AG04450 (cell line): ENCODE data around the gene NSFL1C. TPM values are rescaled to one million over a fixed set of nuclear protein-coding genes. Genes with fewer than 3 reads are reported as not detected.

ENCODE experiments used
- CTCF ChIA-PET: fragments of 300-600, 350-600 bp; formaldehyde crosslinking; extraction: SDS; loops from one replicate; lab custom pipeline; 2022; ENCODE audit warnings: antibody characterized with exemption, inconsistent platforms; lab: Charles Lee
- POLR2A ChIA-PET: fragments of 350-600 bp; formaldehyde crosslinking; extraction: SDS; loops from one replicate; lab custom pipeline; 2021; ENCODE audit warnings: antibody characterized with exemption, inconsistent platforms; lab: Yijun Ruan, JAX
- DNase-seq: peaks from one replicate; pipeline ENCODE4 v3.0.0-alpha.2; 2011; ENCODE audit warnings: low read depth, low spot score
- H3K27ac ChIP-seq: one replicate; pipeline ENCODE4 v1.5.1; 2012; ENCODE audit warnings: low read depth, low read length, control low read depth
- H3K27me3 ChIP-seq: one replicate; pipeline ENCODE4 v1.6.0; 2012; ENCODE audit warnings: low read length; ENCODE audit not compliant: control insufficient read depth, insufficient read depth
- H3K4me3 ChIP-seq: 2 replicates; pipeline ENCODE4 v1.5.1; 2011; ENCODE audit warnings: mild to moderate bottlenecking, low read depth, low read length, control low read depth
- H3K9me3 ChIP-seq: 2 replicates; pipeline ENCODE4 v1.5.1; 2012; ENCODE audit warnings: low read length; ENCODE audit not compliant: control insufficient read depth, insufficient read depth
- CTCF ChIP-seq: IDR thresholded peaks from 2 replicates; pipeline ENCODE4 v1.5.1; 2011; ENCODE audit warnings: low read depth, low read length, control low read depth, inconsistent platforms
- polyA plus RNA-seq: library from polyadenylated mRNA; depleted of rRNA; stranded (reverse); fragments of >200 nt; gene quantifications from 2 replicates; pipeline ENCODE4 v1.2.3, GENCODE V29; 2011

Gene NSFL1C
- polyA plus RNA-seq, 1 experiment, result 23.0 TPM

GRCh38 chr20:1489325-1489724 is 22.7 kb upstream of the NSFL1C start:
- ChIA-PET POLR2A (no interaction called here), CTCF (interaction anchor here (3.0 kb wide), 1 partner anchor 14 kb away, joined by 21 read pairs; no protein-coding TSS in a partner anchor)
- H3K4me3 ChIP-seq, result no peak overlapping the region
- TF ChIP-seq CTCF, result no peak
- DNase-seq, result no peak
- no peak overlapping the region for H3K27ac ChIP-seq
- peaks cover 18% of the 10 kb centered on the region for H3K27me3 ChIP-seq
- no peaks in the 10 kb centered on the region for H3K9me3 ChIP-seq

- TF ChIP-seq CTCF, result no peak
- ChIA-PET CTCF (interaction anchor here (4.0 kb wide), 1 partner anchor 17 kb away, joined by 29 read pairs; no protein-coding TSS in a partner anchor), POLR2A (no interaction called here)
- Histone ChIP-seq H3K4me3 (no peak overlapping the region), H3K9me3 (no peaks in the 10 kb centered on the region), H3K27ac (no peak overlapping the region), H3K27me3 (peaks cover 11% of the 10 kb centered on the region)
- DNase-seq, result no peak
Measured at GRCh38 chr20:1486566-1486965, 19.9 kb upstream of the NSFL1C start.

GRCh38 chr20:1484438-1485116 is 17.9 kb upstream of the NSFL1C start:
- DNase-seq, result no peak
- Histone ChIP-seq H3K9me3 (no peaks in the 10 kb centered on the region), H3K27ac (no peak overlapping the region), H3K27me3 (peaks cover 5% of the 10 kb centered on the region), H3K4me3 (no peak overlapping the region)
- ChIA-PET CTCF (interaction anchor here (4.0 kb wide), 1 partner anchor 19 kb away, joined by 29 read pairs; no protein-coding TSS in a partner anchor), POLR2A (no interaction called here)
- TF ChIP-seq CTCF, result no peak

GRCh38 chr20:1479831-1480595 is 13.4 kb upstream of the NSFL1C start:
- H3K27me3 ChIP-seq, result no peaks in the 10 kb centered on the region
- CTCF ChIA-PET, result interaction anchor here (5.2 kb wide), 1 partner anchor 23 kb away, joined by 41 read pairs; no protein-coding TSS in a partner anchor
- no peaks in the 10 kb centered on the region for H3K9me3 ChIP-seq
- H3K27ac ChIP-seq, result no peak overlapping the region
- TF ChIP-seq CTCF, result no peak
- no peak overlapping the region for H3K4me3 ChIP-seq
- DNase-seq, result no peak
- POLR2A ChIA-PET, result no interaction called here

GRCh38 chr20:1478566-1478965 is 11.9 kb upstream of the NSFL1C start:
- no peak for DNase-seq
- TF ChIP-seq CTCF, result no peak
- CTCF ChIA-PET, result interaction anchor here (5.2 kb wide), 1 partner anchor 25 kb away, joined by 41 read pairs; no protein-coding TSS in a partner anchor
- no peaks in the 10 kb centered on the region for H3K27me3 ChIP-seq
- no peak overlapping the region for H3K4me3 ChIP-seq
- H3K27ac ChIP-seq, result no peak overlapping the region
- POLR2A ChIA-PET, result no interaction called here
- H3K9me3 ChIP-seq, result no peaks in the 10 kb centered on the region
